GM18511 (cell line): ENCODE results near the gene RSRP1.
"Not testable (repeated sequence)": the region's sequence is repeated elsewhere in the genome, so short reads cannot be mapped to it uniquely, and the experiment has no call there.

Source experiments
- ATAC-seq: cut with Tn5 transposase; IDR thresholded peaks from one replicate; pipeline ENCODE4 v1.9.1; 2021; ENCODE audit warnings: mild to moderate bottlenecking, moderate library complexity; ENCODE audit not compliant: unreplicated experiment

The RSRP1 gene

GRCh38 chr1:25257196-25257595 is 9.9 kb upstream of the RSRP1 start:
- no peak for ATAC-seq

- ATAC-seq, result no peak
Measured at GRCh38 chr1:25256578-25256965, 9.3 kb upstream of the RSRP1 start.

GRCh38 chr1:25255706-25256577 is 8.7 kb upstream of the RSRP1 start:
- no peak for ATAC-seq

GRCh38 chr1:25253911-25254310 is 6.7 kb upstream of the RSRP1 start:
- no peak for ATAC-seq

GRCh38 chr1:25247829-25248754 is 838 bp upstream of the RSRP1 start:
- ATAC-seq, result peak; percentile 60

GRCh38 chr1:25246600-25247023 is 642 bp downstream of the RSRP1 start:
- ATAC-seq, result peak; percentile 5

GRCh38 chr1:25245809-25246599 is 1.2 kb downstream of the RSRP1 start:
- ATAC-seq, result no peak

- ATAC-seq, result no peak
Measured at GRCh38 chr1:25245393-25245792, 1.9 kb downstream of the RSRP1 start.

- no peak for ATAC-seq
Measured at GRCh38 chr1:25243907-25244306, 3.3 kb downstream of the RSRP1 start.

- ATAC-seq, result peak; percentile 76
Measured at GRCh38 chr1:25239681-25240541, 7.3 kb downstream of the RSRP1 start.

GRCh38 chr1:25238046-25238445 is 9.2 kb downstream of the RSRP1 start:
- no peak for ATAC-seq

GRCh38 chr1:25236261-25236660 is 11.0 kb downstream of the RSRP1 start:
- ATAC-seq, result not testable (repeated sequence)

GRCh38 chr1:25235411-25235810 is 11.8 kb downstream of the RSRP1 start:
- not testable (repeated sequence) for ATAC-seq

- peak; percentile 61 for ATAC-seq
Measured at GRCh38 chr1:25232866-25233784, 14.1 kb downstream of the RSRP1 start.

GRCh38 chr1:25232027-25232865 is 15.0 kb downstream of the RSRP1 start, which contains the start of gene SYF2:
Gene SYF2, minus strand, starts transcription at chr1:25232502. Its CDS starts 35 bp downstream, at chr1:25232467.
- ATAC-seq, result peak; percentile 80

GRCh38 chr1:25223471-25223870 is 23.8 kb downstream of the RSRP1 start:
- ATAC-seq, result no peak

GRCh38 chr1:25222606-25223005 is 24.6 kb downstream of the RSRP1 start:
- no peak for ATAC-seq

- no peak for ATAC-seq
Measured at GRCh38 chr1:25220666-25221065, 26.6 kb downstream of the RSRP1 start.
